ENCODE measurements around the gene ALCAM.

DNA sequence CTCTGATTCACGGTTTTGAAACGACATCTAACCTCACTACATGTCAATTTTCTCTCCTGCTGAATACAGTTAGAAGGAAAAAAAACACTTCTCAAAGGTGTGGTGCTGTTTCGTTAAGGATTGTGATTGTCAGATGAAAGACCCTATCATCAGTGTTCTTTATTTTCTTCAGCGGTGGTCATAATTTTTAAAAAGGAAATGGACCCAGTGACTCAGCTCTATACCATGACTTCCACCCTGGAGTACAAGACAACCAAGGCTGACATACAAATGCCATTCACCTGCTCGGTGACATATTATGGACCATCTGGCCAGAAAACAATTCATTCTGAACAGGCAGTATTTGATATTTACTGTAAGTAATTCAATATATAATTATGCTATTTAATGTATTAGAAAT, 167.8 kb downstream of the ALCAM start:
- TF ChIP-seq BCL11A (IDR thresholded peaks at IDR 0.05; ENCODE audit: low read depth in 2 of 2, low read length in 2 of 2) (no peak), POLR2A (IDR thresholded peaks at IDR 0.05; ENCODE audit: control extremely low read depth in 1 of 2, low read depth in 2 of 2, low read length in 2 of 2) (no peak), TAF1 (IDR thresholded peaks at IDR 0.05; ENCODE audit: low read depth, low read length) (no peak), POLR2AphosphoS5 (IDR thresholded peaks at IDR 0.05; ENCODE audit: low read depth, low read length) (no peak)
- TF ChIP-seq, protein P1, sequence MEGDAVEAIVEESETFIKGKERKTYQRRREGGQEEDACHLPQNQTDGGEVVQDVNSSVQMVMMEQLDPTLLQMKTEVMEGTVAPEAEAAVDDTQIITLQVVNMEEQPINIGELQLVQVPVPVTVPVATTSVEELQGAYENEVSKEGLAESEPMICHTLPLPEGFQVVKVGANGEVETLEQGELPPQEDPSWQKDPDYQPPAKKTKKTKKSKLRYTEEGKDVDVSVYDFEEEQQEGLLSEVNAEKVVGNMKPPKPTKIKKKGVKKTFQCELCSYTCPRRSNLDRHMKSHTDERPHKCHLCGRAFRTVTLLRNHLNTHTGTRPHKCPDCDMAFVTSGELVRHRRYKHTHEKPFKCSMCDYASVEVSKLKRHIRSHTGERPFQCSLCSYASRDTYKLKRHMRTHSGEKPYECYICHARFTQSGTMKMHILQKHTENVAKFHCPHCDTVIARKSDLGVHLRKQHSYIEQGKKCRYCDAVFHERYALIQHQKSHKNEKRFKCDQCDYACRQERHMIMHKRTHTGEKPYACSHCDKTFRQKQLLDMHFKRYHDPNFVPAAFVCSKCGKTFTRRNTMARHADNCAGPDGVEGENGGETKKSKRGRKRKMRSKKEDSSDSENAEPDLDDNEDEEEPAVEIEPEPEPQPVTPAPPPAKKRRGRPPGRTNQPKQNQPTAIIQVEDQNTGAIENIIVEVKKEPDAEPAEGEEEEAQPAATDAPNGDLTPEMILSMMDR (IDR thresholded peaks at IDR 0.05; ENCODE audit: control extremely low read depth in 1 of 3, insufficient read depth in 1 of 3, low read depth in 1 of 3, low read length in 3 of 3), result no peak
- TF ChIP-seq, protein P2, sequence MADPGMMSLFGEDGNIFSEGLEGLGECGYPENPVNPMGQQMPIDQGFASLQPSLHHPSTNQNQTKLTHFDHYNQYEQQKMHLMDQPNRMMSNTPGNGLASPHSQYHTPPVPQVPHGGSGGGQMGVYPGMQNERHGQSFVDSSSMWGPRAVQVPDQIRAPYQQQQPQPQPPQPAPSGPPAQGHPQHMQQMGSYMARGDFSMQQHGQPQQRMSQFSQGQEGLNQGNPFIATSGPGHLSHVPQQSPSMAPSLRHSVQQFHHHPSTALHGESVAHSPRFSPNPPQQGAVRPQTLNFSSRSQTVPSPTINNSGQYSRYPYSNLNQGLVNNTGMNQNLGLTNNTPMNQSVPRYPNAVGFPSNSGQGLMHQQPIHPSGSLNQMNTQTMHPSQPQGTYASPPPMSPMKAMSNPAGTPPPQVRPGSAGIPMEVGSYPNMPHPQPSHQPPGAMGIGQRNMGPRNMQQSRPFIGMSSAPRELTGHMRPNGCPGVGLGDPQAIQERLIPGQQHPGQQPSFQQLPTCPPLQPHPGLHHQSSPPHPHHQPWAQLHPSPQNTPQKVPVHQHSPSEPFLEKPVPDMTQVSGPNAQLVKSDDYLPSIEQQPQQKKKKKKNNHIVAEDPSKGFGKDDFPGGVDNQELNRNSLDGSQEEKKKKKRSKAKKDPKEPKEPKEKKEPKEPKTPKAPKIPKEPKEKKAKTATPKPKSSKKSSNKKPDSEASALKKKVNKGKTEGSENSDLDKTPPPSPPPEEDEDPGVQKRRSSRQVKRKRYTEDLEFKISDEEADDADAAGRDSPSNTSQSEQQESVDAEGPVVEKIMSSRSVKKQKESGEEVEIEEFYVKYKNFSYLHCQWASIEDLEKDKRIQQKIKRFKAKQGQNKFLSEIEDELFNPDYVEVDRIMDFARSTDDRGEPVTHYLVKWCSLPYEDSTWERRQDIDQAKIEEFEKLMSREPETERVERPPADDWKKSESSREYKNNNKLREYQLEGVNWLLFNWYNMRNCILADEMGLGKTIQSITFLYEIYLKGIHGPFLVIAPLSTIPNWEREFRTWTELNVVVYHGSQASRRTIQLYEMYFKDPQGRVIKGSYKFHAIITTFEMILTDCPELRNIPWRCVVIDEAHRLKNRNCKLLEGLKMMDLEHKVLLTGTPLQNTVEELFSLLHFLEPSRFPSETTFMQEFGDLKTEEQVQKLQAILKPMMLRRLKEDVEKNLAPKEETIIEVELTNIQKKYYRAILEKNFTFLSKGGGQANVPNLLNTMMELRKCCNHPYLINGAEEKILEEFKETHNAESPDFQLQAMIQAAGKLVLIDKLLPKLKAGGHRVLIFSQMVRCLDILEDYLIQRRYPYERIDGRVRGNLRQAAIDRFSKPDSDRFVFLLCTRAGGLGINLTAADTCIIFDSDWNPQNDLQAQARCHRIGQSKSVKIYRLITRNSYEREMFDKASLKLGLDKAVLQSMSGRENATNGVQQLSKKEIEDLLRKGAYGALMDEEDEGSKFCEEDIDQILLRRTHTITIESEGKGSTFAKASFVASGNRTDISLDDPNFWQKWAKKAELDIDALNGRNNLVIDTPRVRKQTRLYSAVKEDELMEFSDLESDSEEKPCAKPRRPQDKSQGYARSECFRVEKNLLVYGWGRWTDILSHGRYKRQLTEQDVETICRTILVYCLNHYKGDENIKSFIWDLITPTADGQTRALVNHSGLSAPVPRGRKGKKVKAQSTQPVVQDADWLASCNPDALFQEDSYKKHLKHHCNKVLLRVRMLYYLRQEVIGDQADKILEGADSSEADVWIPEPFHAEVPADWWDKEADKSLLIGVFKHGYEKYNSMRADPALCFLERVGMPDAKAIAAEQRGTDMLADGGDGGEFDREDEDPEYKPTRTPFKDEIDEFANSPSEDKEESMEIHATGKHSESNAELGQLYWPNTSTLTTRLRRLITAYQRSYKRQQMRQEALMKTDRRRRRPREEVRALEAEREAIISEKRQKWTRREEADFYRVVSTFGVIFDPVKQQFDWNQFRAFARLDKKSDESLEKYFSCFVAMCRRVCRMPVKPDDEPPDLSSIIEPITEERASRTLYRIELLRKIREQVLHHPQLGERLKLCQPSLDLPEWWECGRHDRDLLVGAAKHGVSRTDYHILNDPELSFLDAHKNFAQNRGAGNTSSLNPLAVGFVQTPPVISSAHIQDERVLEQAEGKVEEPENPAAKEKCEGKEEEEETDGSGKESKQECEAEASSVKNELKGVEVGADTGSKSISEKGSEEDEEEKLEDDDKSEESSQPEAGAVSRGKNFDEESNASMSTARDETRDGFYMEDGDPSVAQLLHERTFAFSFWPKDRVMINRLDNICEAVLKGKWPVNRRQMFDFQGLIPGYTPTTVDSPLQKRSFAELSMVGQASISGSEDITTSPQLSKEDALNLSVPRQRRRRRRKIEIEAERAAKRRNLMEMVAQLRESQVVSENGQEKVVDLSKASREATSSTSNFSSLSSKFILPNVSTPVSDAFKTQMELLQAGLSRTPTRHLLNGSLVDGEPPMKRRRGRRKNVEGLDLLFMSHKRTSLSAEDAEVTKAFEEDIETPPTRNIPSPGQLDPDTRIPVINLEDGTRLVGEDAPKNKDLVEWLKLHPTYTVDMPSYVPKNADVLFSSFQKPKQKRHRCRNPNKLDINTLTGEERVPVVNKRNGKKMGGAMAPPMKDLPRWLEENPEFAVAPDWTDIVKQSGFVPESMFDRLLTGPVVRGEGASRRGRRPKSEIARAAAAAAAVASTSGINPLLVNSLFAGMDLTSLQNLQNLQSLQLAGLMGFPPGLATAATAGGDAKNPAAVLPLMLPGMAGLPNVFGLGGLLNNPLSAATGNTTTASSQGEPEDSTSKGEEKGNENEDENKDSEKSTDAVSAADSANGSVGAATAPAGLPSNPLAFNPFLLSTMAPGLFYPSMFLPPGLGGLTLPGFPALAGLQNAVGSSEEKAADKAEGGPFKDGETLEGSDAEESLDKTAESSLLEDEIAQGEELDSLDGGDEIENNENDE (IDR thresholded peaks at IDR 0.05; ENCODE audit: insufficient replicate concordance, low read length), result no peak
- TF ChIP-seq, protein P3, sequence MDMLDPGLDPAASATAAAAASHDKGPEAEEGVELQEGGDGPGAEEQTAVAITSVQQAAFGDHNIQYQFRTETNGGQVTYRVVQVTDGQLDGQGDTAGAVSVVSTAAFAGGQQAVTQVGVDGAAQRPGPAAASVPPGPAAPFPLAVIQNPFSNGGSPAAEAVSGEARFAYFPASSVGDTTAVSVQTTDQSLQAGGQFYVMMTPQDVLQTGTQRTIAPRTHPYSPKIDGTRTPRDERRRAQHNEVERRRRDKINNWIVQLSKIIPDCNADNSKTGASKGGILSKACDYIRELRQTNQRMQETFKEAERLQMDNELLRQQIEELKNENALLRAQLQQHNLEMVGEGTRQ (IDR thresholded peaks at IDR 0.05; ENCODE audit: low read length), result no peak

All from H1 (cell line).